B cell (primary cell): ENCODE measurements around the gene MAML3. TPM values are rescaled to one million over a fixed set of nuclear protein-coding genes. Genes with fewer than 3 reads are reported as not detected.

ENCODE experiments used
- ATAC-seq: fragments of 200-7000 bp; cut with Tn5 transposase; one replicate; pipeline ENCODE4 v1.10.0; 2021; ENCODE audit warnings: low read depth, mild to moderate bottlenecking, moderate number of reproducible peaks, moderate library complexity
- CTCF ChIA-PET: fragments of 350-600 bp; sonication (Branson Sonifier 250); formaldehyde crosslinking; loops from one replicate; lab custom pipeline; 2021; ENCODE audit warnings: antibody characterized with exemption, inconsistent platforms; lab: Charles Lee
- POLR2A ChIA-PET: fragments of 350-600 bp; sonication (Branson Sonifier 250); formaldehyde crosslinking; loops from one replicate; lab custom pipeline; 2021; ENCODE audit warnings: antibody characterized with exemption; lab: Charles Lee
- DNase-seq: peaks from one replicate; pipeline ENCODE4 v3.0.0; 2013
- H2AFZ ChIP-seq: 2 replicates; pipeline ENCODE4 v1.6.1; 2012; ENCODE audit warnings: mild to moderate bottlenecking, low read depth, low read length; ENCODE audit not compliant: insufficient read depth, poor library complexity, severe bottlenecking
- H3K27ac ChIP-seq, 2 donors: 1 replicate in 1 of 2; 2 replicates in 1 of 2; pipeline ENCODE4 v1.5.1; 2012 to 2013; ENCODE audit warnings: low read length in 2 of 2, mild to moderate bottlenecking in 2 of 2, moderate library complexity in 1 of 2
- H3K27me3 ChIP-seq, 4 experiments: fragments of 200-600 bp in 1 of 4; sonication (generic) in 1 of 4; replicated peaks in 1 of 4; 1 replicate in 2 of 4; 2 replicates in 2 of 4; pipeline versions ENCODE4 v1.6.1 to v1.7.0; 2013 to 2016; ENCODE audit warnings: low read length in 3 of 4, mild to moderate bottlenecking in 2 of 4, mixed read lengths in 1 of 4, moderate library complexity in 1 of 4; ENCODE audit not compliant: insufficient read depth in 4 of 4, control insufficient read depth in 3 of 4; ENCODE audit errors: control extremely low read depth in 1 of 4
- H3K36me3 ChIP-seq, 2 experiments: replicated peaks in 1 of 2; 1 replicate in 1 of 2; 2 replicates in 1 of 2; pipeline versions ENCODE4 v1.6.1 to v1.7.1; 2013; ENCODE audit warnings: low read length in 1 of 2; ENCODE audit not compliant: insufficient read depth in 2 of 2, control insufficient read depth in 1 of 2; ENCODE audit errors: control extremely low read depth in 1 of 2, extremely low read depth in 1 of 2
- H3K4me1 ChIP-seq, 2 donors: fragments of 200-600 bp in 1 of 2; sonication (generic) in 1 of 2; 1 replicate in 1 of 2; 2 replicates in 1 of 2; pipeline versions ENCODE4 v1.5.1 to v1.6.1; 2013 to 2017; ENCODE audit warnings: low read length in 2 of 2; ENCODE audit not compliant: control insufficient read depth in 2 of 2, insufficient read depth in 2 of 2
- H3K4me2 ChIP-seq: replicated peaks from 2 replicates; pipeline ENCODE3; 2012; ENCODE audit warnings: mild to moderate bottlenecking, low read depth, low read length; ENCODE audit not compliant: poor library complexity, severe bottlenecking
- H3K4me3 ChIP-seq, 5 experiments: fragments of 200-600 bp in 1 of 5; sonication (generic) in 1 of 5; 1 replicate in 3 of 5; 2 replicates in 2 of 5; pipeline versions ENCODE4 v1.5.1 to v1.7.0; 2011 to 2016; ENCODE audit warnings: low read length in 4 of 5, mild to moderate bottlenecking in 4 of 5, low read depth in 2 of 5, control low read depth in 1 of 5, moderate library complexity in 1 of 5; ENCODE audit not compliant: insufficient read depth in 1 of 5; ENCODE audit errors: control extremely low read depth in 1 of 5, extremely low read depth in 1 of 5
- H3K79me2 ChIP-seq: fragments of 200-600 bp; sonication (generic); one replicate; pipeline ENCODE4 v1.6.0; 2016; ENCODE audit warnings: low read length; ENCODE audit not compliant: control insufficient read depth, insufficient read depth
- H3K9ac ChIP-seq: fragments of 200-600 bp; sonication (generic); 2 replicates; pipeline ENCODE4 v1.6.1; 2017; ENCODE audit warnings: mild to moderate bottlenecking, low read length, moderate library complexity
- H3K9me3 ChIP-seq, 3 donors: one replicate each; pipeline versions ENCODE4 v1.6.1 to v1.7.1; 2013; ENCODE audit warnings: low read length in 2 of 3; ENCODE audit not compliant: control insufficient read depth in 2 of 3, insufficient read depth in 1 of 3; ENCODE audit errors: control extremely low read depth in 1 of 3
- H4K20me1 ChIP-seq: 2 replicates; pipeline ENCODE4 v1.6.0; 2012; ENCODE audit warnings: mild to moderate bottlenecking, low read length; ENCODE audit not compliant: insufficient read depth, control insufficient read depth, poor library complexity, severe bottlenecking
- H3K27ac Mint-ChIP-seq: one replicate; pipeline ENCODE4 v1.8.0; 2021; ENCODE audit warnings: mixed read lengths
- H3K27me3 Mint-ChIP-seq: one replicate; pipeline ENCODE4 v1.8.0; 2021; ENCODE audit warnings: mixed read lengths
- H3K4me1 Mint-ChIP-seq: one replicate; pipeline ENCODE4 v1.8.0; 2021; ENCODE audit warnings: mixed read lengths
- H3K4me3 Mint-ChIP-seq: one replicate; pipeline ENCODE4 v1.8.0; 2021; ENCODE audit warnings: mixed read lengths
- H3K9me3 Mint-ChIP-seq: one replicate; pipeline ENCODE4 v1.8.0; 2022; ENCODE audit warnings: mixed read lengths; ENCODE audit not compliant: insufficient read depth
- EZH2 ChIP-seq: IDR thresholded peaks from 2 replicates; pipeline ENCODE4 v1.6.1; 2012; ENCODE audit warnings: borderline replicate concordance, low read depth, mild to moderate bottlenecking, moderate library complexity, low read length; ENCODE audit not compliant: insufficient read depth, poor library complexity, severe bottlenecking
- WGBS: methylation state at CpG from one replicate; pipeline ENCODE4 v1.1.5; 2013; ENCODE audit warnings: missing lambda C conversion rate; ENCODE audit not compliant: insufficient coverage; 5-methylcytosine and 5-hydroxymethylcytosine counted together
- intact Hi-C: fragments of 100-400 bp; cut with micrococcal nuclease; formaldehyde crosslinking; loops from one replicate; pipeline ENCODE4 v1.10.0; 2022
- polyA plus RNA-seq: library from polyadenylated mRNA; depleted of rRNA; stranded (reverse); fragments of >200 nt; gene quantifications from 2 replicates; pipeline ENCODE4 v1.2.3, GENCODE V29; 2012
- total RNA-seq, 2 donors: library from RNA; stranded (reverse); fragments of 120-200 nt in 1 of 2; gene quantifications; 1 replicate in 1 of 2; 2 replicates in 1 of 2; pipeline versions ENCODE4 v1.2.3 to v1.2.4, GENCODE V29; 2013 to 2022
- TF ChIP-seq, protein P1 (sequence below): fragments of 200-600 bp; IDR thresholded peaks from one replicate; pipeline ENCODE4 v1.8.0; 2022; ENCODE audit warnings: antibody characterized with exemption, mild to moderate bottlenecking

Gene MAML3
- total and polyA plus RNA-seq, 2 donors (not counting 1 experiment from before 2014, with no cell fraction given), result 0.94 to 5.3 TPM

DNA sequence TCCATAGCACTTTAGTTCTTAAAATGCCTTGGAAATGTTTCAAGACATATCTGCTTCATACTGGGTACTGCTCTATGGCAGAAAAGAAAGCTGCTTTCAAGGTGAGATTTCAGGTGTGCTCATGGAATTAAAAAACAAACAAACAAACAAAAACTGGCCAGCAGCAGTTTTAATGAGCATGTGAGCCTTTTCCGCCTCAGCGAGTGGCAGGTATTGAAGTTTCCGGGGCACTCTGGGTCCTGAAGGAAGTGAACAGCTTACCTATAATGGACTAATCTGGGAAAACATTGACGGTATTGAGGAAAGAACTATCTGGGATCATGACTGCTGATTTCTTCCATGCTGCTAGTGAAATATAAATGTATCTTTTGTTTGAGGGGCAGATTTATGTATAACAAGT, 194.6 kb downstream of the MAML3 start:
- ChIA-PET CTCF (no interaction called here), POLR2A (no interaction called here)
- no peak overlapping the region for H2AFZ ChIP-seq
- Mint-ChIP-seq H3K27ac (no peak overlapping the region), H3K4me3 (no peak overlapping the region), H3K9me3 (no peaks in the 10 kb centered on the region), H3K4me1 (peaks cover 2% of the 10 kb centered on the region), H3K27me3 (peaks cover 24% of the 10 kb centered on the region)
- no peak overlapping the region for H3K4me3 ChIP-seq
- no peak overlapping the region for H3K27ac ChIP-seq
- H4K20me1 ChIP-seq, result no peaks in the 10 kb centered on the region
- H3K9me3 ChIP-seq, result no peaks in the 10 kb centered on the region
- H3K4me1 ChIP-seq, result no peaks in the 10 kb centered on the region
- DNase-seq (no peak), ATAC-seq (no peak)
- intact Hi-C loops, result no loop called here
- H3K27me3 ChIP-seq, result no peaks in the 10 kb centered on the region
- H3K9ac ChIP-seq, result no peak overlapping the region
- no peak for TF ChIP-seq EZH2
- TF ChIP-seq, protein P1, sequence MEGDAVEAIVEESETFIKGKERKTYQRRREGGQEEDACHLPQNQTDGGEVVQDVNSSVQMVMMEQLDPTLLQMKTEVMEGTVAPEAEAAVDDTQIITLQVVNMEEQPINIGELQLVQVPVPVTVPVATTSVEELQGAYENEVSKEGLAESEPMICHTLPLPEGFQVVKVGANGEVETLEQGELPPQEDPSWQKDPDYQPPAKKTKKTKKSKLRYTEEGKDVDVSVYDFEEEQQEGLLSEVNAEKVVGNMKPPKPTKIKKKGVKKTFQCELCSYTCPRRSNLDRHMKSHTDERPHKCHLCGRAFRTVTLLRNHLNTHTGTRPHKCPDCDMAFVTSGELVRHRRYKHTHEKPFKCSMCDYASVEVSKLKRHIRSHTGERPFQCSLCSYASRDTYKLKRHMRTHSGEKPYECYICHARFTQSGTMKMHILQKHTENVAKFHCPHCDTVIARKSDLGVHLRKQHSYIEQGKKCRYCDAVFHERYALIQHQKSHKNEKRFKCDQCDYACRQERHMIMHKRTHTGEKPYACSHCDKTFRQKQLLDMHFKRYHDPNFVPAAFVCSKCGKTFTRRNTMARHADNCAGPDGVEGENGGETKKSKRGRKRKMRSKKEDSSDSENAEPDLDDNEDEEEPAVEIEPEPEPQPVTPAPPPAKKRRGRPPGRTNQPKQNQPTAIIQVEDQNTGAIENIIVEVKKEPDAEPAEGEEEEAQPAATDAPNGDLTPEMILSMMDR, result no peak
- no peaks in the 10 kb centered on the region for H3K79me2 ChIP-seq
- 100% methylated on average over 3 of the region's 4 CpGs for WGBS
- H3K4me2 ChIP-seq, result no peak overlapping the region
- no peaks in the 10 kb centered on the region for H3K36me3 ChIP-seq

DNA sequence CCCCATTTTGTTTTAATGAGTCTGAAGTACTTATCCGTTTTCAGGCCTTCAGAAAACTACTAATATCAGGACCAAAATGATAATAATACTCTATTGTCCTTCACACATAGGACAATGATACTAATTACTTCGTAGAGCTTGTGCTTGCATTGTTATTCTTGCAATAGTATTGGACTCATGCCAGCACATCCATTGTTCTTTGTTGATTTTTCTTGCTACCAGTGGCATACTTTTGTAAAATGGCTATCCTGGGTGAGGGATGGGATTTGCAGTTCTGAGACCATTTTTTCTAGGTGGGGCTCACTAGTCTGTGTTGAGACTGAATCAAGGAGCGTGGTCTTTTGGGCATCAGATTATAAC, 195.3 kb downstream of the MAML3 start:
- no peaks in the 10 kb centered on the region for H4K20me1 ChIP-seq
- H3K9me3 ChIP-seq, result no peaks in the 10 kb centered on the region
- H3K4me2 ChIP-seq, result no peak overlapping the region
- no peak overlapping the region for H3K9ac ChIP-seq
- intact Hi-C loops, result no loop called here
- H3K27ac ChIP-seq, result no peak overlapping the region
- no peak overlapping the region for H3K27ac Mint-ChIP-seq
- DNase-seq, result no peak
- peaks cover 0 to 2% of the 10 kb centered on the region in 2 donors for H3K4me1 ChIP-seq
- peaks cover 24% of the 10 kb centered on the region for H3K27me3 Mint-ChIP-seq
- H3K4me1 Mint-ChIP-seq, result peaks cover 3% of the 10 kb centered on the region
- H3K9me3 Mint-ChIP-seq, result no peaks in the 10 kb centered on the region
- ChIA-PET CTCF (interaction anchor here (1.5 kb wide), 1 partner anchor 15 kb away, joined by 4 read pairs; no protein-coding TSS in a partner anchor), POLR2A (no interaction called here)
- TF ChIP-seq, protein P1, result no peak
- no peak for ATAC-seq
- H3K79me2 ChIP-seq, result no peaks in the 10 kb centered on the region
- H3K36me3 ChIP-seq, result no peaks in the 10 kb centered on the region
- no peaks in the 10 kb centered on the region for H3K27me3 ChIP-seq
- H3K4me3 ChIP-seq, result no peak overlapping the region
- no peak overlapping the region for H2AFZ ChIP-seq
- H3K4me3 Mint-ChIP-seq, result no peak overlapping the region
- no CpG with 5 or more reads among the region's 3 CpGs for WGBS
